Endothelial cell (in vitro differentiated cells): Measurements from ENCODE around the gene RGL3. TPM values are rescaled to one million over a fixed set of nuclear protein-coding genes. Genes with fewer than 3 reads are reported as not detected.
"Not testable (repeated sequence)": the region's sequence is repeated elsewhere in the genome, so short reads cannot be mapped to it uniquely, and the experiment has no call there.

ENCODE experiments used
- DNase-seq: peaks from one replicate; pipeline ENCODE4 v3.0.0; 2021; ENCODE audit warnings: low spot score
- H3K27ac Mint-ChIP-seq: one replicate; pipeline ENCODE4 v1.8.0; 2021; ENCODE audit warnings: mixed read lengths, inconsistent platforms; ENCODE audit not compliant: unreplicated experiment
- H3K27me3 Mint-ChIP-seq: one replicate; pipeline ENCODE4 v1.8.0; 2021; ENCODE audit warnings: mild to moderate bottlenecking, moderate library complexity, mixed read lengths, inconsistent platforms; ENCODE audit not compliant: unreplicated experiment
- H3K36me3 Mint-ChIP-seq: one replicate; pipeline ENCODE4 v1.8.0; 2021; ENCODE audit warnings: mild to moderate bottlenecking, low read depth, mixed read lengths, inconsistent platforms; ENCODE audit not compliant: unreplicated experiment
- H3K4me1 Mint-ChIP-seq: one replicate; pipeline ENCODE4 v1.8.0; 2021; ENCODE audit warnings: mild to moderate bottlenecking, mixed read lengths, inconsistent platforms; ENCODE audit not compliant: unreplicated experiment
- H3K4me3 Mint-ChIP-seq: one replicate; pipeline ENCODE4 v1.8.0; 2021; ENCODE audit warnings: mild to moderate bottlenecking, mixed read lengths, inconsistent platforms; ENCODE audit not compliant: unreplicated experiment
- H3K9me3 Mint-ChIP-seq: one replicate; pipeline ENCODE4 v1.8.0; 2021; ENCODE audit warnings: mixed read lengths, inconsistent platforms; ENCODE audit not compliant: unreplicated experiment
- CTCF ChIP-seq: fragments of 200-600 bp; sonication (generic); IDR thresholded peaks from one replicate; pipeline ENCODE4 v1.5.0; 2021; ENCODE audit warnings: antibody characterized with exemption; ENCODE audit not compliant: unreplicated experiment
- total RNA-seq: library from RNA; stranded (reverse); fragmentation: NEBNext Ultra II Directional; extraction: Animal tissue kit (Norgen Biotek cat#: 25700); gene quantifications from one replicate; pipeline ENCODE4 v1.2.1, GENCODE V29; 2021; ENCODE audit not compliant: unreplicated experiment

The RGL3 gene
- total RNA-seq, 1 donor from 2014 or later, result 0.69 TPM

GRCh38 chr19:11416346-11417052 is 2.6 kb downstream of the RGL3 start:
- Mint-ChIP-seq H3K4me1 (peaks cover 2% of the 10 kb centered on the region), H3K36me3 (no peaks in the 10 kb centered on the region), H3K9me3 (no peaks in the 10 kb centered on the region), H3K27me3 (peaks cover 20% of the 10 kb centered on the region), H3K27ac (no peak overlapping the region), H3K4me3 (peak overlapping the region; percentile 62)
- DNase-seq, result no peak
- no peak for TF ChIP-seq CTCF

DNA sequence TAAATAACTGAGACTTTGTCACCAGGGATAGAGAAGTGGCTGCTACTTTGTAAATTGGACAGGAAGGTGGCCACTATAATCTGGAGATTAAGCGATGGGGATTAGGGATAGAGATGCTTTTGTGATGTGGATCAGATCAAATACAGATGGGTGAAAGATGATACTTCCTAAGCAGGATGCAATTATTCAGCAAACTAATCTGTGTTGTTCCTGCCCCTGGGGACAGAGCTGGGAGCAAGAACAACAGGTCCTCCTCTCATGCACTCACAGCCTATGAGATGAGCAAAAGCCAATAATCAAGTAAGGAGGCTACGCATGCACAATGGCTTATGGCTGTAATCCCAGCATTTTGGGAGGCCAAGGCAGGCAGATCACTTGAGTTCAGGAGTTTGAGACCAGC is 4.6 kb downstream of the RGL3 start:
- no peaks in the 10 kb centered on the region for H3K9me3 Mint-ChIP-seq
- no peaks in the 10 kb centered on the region for H3K4me1 Mint-ChIP-seq
- no peak overlapping the region for H3K4me3 Mint-ChIP-seq
- no peak overlapping the region for H3K27ac Mint-ChIP-seq
- TF ChIP-seq CTCF, result no peak
- H3K36me3 Mint-ChIP-seq, result no peaks in the 10 kb centered on the region
- peaks cover 10% of the 10 kb centered on the region for H3K27me3 Mint-ChIP-seq
- DNase-seq, result no peak

DNA sequence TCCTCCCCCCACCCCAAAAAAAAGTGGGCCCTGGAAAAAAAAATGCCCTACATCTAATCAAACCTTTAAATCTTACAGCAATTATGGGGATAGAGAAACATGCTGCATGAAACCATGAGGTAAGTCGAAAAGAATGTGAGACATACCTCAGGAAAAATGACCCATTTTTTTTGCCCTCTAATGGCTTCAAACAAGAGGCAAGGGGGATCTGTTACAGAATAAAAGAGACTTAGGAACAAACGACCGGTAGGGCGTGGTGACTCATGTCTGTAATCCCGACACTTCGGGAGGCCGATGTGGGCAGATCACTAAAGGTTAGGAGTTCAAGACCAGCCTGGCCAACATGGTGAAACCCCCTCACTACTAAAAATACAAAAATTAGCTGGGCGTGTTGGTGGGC is 8.4 kb downstream of the RGL3 start:
- Mint-ChIP-seq H3K27ac (no peak overlapping the region), H3K4me1 (no peaks in the 10 kb centered on the region), H3K9me3 (no peaks in the 10 kb centered on the region), H3K36me3 (no peaks in the 10 kb centered on the region), H3K27me3 (peaks cover 1% of the 10 kb centered on the region), H3K4me3 (no peak overlapping the region)
- no peak for TF ChIP-seq CTCF
- no peak for DNase-seq

DNA sequence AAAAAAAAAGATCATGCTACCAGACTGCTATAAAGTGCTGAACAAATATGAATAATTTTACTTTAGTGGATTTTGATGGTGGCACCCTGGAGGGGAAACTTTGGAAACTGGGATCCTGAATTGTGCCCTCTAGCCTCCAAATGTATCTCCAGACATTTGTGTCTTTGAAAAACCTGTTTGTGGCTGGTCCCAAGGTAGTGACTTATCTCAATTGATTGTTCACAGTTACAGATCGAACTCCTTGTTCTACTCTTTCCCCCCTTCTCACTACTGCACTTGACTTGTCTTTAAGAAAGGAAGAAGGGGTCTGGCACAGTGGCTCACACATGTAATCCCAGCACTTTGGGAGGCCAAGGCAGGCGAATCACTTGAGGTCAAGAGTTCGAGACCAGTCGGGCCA is 10.5 kb downstream of the RGL3 start:
- Mint-ChIP-seq H3K4me1 (no peaks in the 10 kb centered on the region), H3K27me3 (peaks cover 2% of the 10 kb centered on the region), H3K9me3 (no peaks in the 10 kb centered on the region), H3K27ac (no peak overlapping the region), H3K36me3 (no peaks in the 10 kb centered on the region), H3K4me3 (no peak overlapping the region)
- no peak for TF ChIP-seq CTCF
- no peak for DNase-seq

GRCh38 chr19:11406703-11407236 is 12.3 kb downstream of the RGL3 start:
- H3K27ac Mint-ChIP-seq, result not testable (repeated sequence)

More at GRCh38 chr19:11406703-11407236, 12.3 kb downstream of the RGL3 start:
- not testable (repeated sequence) for H3K4me1 Mint-ChIP-seq, H3K36me3 Mint-ChIP-seq, DNase-seq, H3K9me3 Mint-ChIP-seq, H3K4me3 Mint-ChIP-seq, H3K27me3 Mint-ChIP-seq
